ENCODE results near the gene BRINP1. TPM values are rescaled to one million over a fixed set of nuclear protein-coding genes. Genes with fewer than 3 reads are reported as not detected.

The BRINP1 gene
- total RNA-seq, 1 donor from 2014 or later: 0.66 TPM

DNA sequence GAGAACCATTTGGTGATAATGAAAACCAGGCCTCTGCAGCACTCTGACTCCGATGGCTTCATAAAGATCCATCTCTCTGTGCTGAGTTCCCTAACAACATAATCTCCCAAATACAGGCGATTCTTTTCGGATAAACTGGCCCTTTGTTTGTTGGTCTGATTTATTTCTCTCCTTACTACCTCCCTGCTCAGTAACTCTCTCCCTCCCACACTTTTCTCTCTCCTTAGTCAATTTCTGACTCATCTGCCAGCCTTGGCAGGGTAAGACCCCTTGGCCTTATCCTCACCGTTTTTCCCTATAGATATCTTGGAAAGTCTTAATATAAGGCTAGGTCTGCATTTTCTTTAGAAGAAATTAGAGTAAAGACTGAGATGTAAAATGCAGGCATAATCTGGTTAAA, 128.7 kb downstream of the BRINP1 start:
- TF ChIP-seq CTCF (IDR thresholded peaks at IDR 0.05; ENCODE audit: borderline replicate concordance): no peak
- H3K27me3 ChIP-seq (ENCODE audit: low read depth): no peaks in the 10 kb centered on the region
- no peaks in the 10 kb centered on the region for H3K4me1 ChIP-seq
- no peaks in the 10 kb centered on the region for H3K36me3 ChIP-seq
- intact Hi-C loops (cut with micrococcal nuclease): no loop called here
- no peak for DNase-seq
- H3K9me3 ChIP-seq (replicated peaks): no peaks in the 10 kb centered on the region
- H3K27ac ChIP-seq (replicated peaks): no peak overlapping the region
- no peak overlapping the region for H3K4me3 ChIP-seq

GRCh38 chr9:119234636-119235035, 134.6 kb downstream of the BRINP1 start:
- Histone ChIP-seq H3K4me1 (no peaks in the 10 kb centered on the region), H3K27ac (replicated peaks) (no peak overlapping the region), H3K4me3 (no peak overlapping the region), H3K9me3 (replicated peaks) (no peaks in the 10 kb centered on the region), H3K27me3 (ENCODE audit: low read depth) (no peaks in the 10 kb centered on the region), H3K36me3 (no peaks in the 10 kb centered on the region)
- no peak for TF ChIP-seq CTCF (IDR thresholded peaks at IDR 0.05; ENCODE audit: borderline replicate concordance)
- DNase-seq: no peak
- intact Hi-C loops (cut with micrococcal nuclease): no loop called here

- Histone ChIP-seq H3K4me1 (no peaks in the 10 kb centered on the region), H3K27ac (replicated peaks) (no peak overlapping the region)
- intact Hi-C loops (cut with micrococcal nuclease): no loop called here
Observed at GRCh38 chr9:119227422-119227821, 141.8 kb downstream of the BRINP1 start.

DNA sequence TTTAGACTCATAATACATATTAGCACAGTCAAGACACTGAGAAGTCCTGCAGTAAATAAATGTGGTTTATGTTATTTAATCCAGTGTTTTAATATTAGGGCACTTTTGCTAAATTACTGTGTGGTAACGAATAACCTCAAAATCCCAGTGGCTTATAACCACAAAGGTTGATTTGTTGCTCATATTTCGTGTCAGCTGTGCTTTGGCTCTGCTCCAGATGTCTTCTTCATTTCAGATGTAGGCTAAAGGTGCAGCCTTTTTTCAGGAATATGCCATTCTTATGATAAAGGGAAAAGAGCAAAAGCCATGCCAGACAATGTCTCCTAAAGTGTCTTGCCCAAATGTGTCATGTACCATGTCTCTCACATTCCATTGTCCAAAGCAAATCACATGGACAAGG, 144.8 kb downstream of the BRINP1 start:
- intact Hi-C loops (cut with micrococcal nuclease): no loop called here
- TF ChIP-seq CTCF (IDR thresholded peaks at IDR 0.05; ENCODE audit: borderline replicate concordance): no peak
- H3K4me1 ChIP-seq: no peaks in the 10 kb centered on the region

More at GRCh38 chr9:119227422-119227821, 141.8 kb downstream of the BRINP1 start:
- Histone ChIP-seq H3K27me3 (ENCODE audit: low read depth) (no peaks in the 10 kb centered on the region), H3K9me3 (replicated peaks) (no peaks in the 10 kb centered on the region), H3K36me3 (no peaks in the 10 kb centered on the region), H3K4me3 (no peak overlapping the region)
- no peak for DNase-seq
- no peak for TF ChIP-seq CTCF (IDR thresholded peaks at IDR 0.05; ENCODE audit: borderline replicate concordance)

DNA sequence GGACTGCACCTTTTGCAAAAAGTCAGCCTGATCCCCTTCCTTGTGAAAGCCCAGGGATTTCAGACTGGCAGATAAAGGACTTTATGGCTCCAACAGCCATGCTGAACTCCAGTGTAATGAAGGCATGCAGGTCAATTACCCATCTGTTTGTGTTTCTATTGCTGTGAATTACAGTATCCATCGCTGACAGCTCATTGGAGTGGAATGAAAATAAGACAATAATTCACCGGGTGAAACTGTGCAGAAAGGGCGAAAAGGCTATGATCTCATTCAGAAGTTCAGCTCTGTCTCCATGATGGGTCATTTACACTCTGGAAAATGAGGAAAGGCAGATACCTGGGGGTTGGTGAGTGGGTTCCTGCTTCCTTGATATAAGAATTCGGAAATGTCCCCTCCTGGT, 148.0 kb downstream of the BRINP1 start:
- no peak for DNase-seq
- Histone ChIP-seq H3K36me3 (no peaks in the 10 kb centered on the region), H3K9me3 (replicated peaks) (peaks cover 7% of the 10 kb centered on the region), H3K27me3 (ENCODE audit: low read depth) (no peaks in the 10 kb centered on the region), H3K27ac (replicated peaks) (no peak overlapping the region), H3K4me3 (no peak overlapping the region), H3K4me1 (peaks cover 9% of the 10 kb centered on the region)
- TF ChIP-seq CTCF (IDR thresholded peaks at IDR 0.05; ENCODE audit: borderline replicate concordance): no peak
- intact Hi-C loops (cut with micrococcal nuclease): no loop called here

More for the DNA sequence above, 144.8 kb downstream of the BRINP1 start:
- H3K36me3 ChIP-seq: no peaks in the 10 kb centered on the region
- H3K27ac ChIP-seq (replicated peaks): no peak overlapping the region
- peaks cover 7% of the 10 kb centered on the region for H3K9me3 ChIP-seq (replicated peaks)
- H3K27me3 ChIP-seq (ENCODE audit: low read depth): no peaks in the 10 kb centered on the region
- no peak for DNase-seq
- H3K4me3 ChIP-seq: no peak overlapping the region

DNA sequence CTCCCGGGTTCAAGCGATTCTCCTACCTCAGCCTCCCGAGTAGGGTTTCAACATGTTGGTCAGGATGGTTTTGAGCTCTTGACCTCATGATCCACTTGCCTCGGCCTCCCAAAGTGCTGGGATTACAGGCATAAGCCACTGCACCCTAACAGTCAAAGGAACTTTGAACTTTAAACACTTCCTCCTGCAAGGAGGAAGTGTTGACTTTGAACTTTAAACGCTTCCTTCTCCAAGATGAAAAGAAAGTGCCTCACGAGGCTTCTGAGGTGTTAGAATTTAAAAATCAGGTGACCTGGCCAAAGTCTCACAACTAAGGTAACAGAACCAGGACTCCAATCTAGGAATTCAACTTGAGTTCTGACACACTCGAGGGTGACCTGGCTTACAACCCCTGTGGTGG, 150.9 kb downstream of the BRINP1 start:
- Histone ChIP-seq H3K27me3 (ENCODE audit: low read depth) (no peaks in the 10 kb centered on the region), H3K4me1 (peaks cover 10% of the 10 kb centered on the region), H3K27ac (replicated peaks) (no peak overlapping the region), H3K9me3 (replicated peaks) (peaks cover 7% of the 10 kb centered on the region), H3K4me3 (no peak overlapping the region), H3K36me3 (no peaks in the 10 kb centered on the region)
- intact Hi-C loops (cut with micrococcal nuclease): no loop called here
- no peak for TF ChIP-seq CTCF (IDR thresholded peaks at IDR 0.05; ENCODE audit: borderline replicate concordance)
- DNase-seq: no peak
